T-helper 2 cell (primary cell): Measurements from ENCODE around the gene SYNGR3.
"Not testable (repeated sequence)": the region's sequence is repeated elsewhere in the genome, so short reads cannot be mapped to it uniquely, and the experiment has no call there.

ENCODE experiments used
- DNase-seq, 5 experiments: peaks; one replicate each; pipeline versions ENCODE4 v3.0.0 to v3.0.0-alpha.2; 2012 to 2022
- total RNA-seq, 2 donors: gene quantifications; one replicate each; lab custom pipeline; 2026; lab: John Stamatoyannopoulos, UW

Gene SYNGR3
- 1.2 to 2.2 reads per million in 2 donors for total RNA-seq

DNA sequence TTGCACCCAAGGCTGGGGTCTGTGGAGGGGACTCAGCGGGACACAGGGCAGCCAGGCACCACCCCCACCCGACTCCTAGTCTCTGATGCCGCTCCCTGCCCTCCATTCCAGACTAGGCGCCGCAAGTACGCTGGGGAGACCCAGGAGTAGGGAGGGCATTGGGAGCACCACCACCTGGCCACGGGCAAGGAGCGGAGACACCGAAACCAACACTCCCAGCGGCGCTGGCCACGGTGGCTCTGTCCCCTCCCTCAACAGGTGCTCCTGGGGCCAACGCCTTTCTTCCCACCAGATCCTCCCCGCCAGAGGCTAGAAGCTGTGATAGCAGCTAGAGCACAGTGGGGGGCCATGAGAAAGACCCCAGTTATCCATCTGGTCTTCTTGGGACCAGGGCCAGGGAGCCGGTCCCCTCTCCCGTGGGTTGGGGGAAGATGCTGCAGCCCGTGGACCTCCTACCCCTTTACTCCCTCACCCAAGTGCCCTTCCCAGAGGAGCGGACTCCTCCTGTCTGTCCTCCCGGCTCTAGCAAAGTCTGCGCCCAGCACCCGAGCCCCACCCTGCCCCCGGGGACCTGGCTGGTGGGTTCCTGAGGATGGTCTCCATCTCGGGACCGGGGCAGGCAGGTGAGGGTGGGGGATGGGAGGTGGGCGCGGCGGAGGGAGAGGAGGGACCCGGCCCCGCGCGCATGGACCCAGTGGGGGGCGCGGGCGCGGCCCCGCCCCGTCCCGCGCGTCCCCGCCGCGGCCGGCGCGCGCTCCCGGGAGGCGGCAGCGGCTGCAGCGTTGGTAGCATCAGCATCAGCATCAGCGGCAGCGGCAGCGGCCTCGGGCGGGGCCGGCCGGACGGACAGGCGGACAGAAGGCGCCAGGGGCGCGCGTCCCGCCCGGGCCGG lies at the start of gene SYNGR3:
Gene SYNGR3 (plus strand): TSS at position 762 of the 892 bp plus-strand sequence. CDS start 133 bp downstream, outside the sequence.
- DNase-seq: peak in 2 of 5 experiments; percentile 6 to 35

GRCh38 chr16:1940273-1941161 lies 49.3 kb upstream of the SYNGR3 start:
- no peak for DNase-seq

DNA sequence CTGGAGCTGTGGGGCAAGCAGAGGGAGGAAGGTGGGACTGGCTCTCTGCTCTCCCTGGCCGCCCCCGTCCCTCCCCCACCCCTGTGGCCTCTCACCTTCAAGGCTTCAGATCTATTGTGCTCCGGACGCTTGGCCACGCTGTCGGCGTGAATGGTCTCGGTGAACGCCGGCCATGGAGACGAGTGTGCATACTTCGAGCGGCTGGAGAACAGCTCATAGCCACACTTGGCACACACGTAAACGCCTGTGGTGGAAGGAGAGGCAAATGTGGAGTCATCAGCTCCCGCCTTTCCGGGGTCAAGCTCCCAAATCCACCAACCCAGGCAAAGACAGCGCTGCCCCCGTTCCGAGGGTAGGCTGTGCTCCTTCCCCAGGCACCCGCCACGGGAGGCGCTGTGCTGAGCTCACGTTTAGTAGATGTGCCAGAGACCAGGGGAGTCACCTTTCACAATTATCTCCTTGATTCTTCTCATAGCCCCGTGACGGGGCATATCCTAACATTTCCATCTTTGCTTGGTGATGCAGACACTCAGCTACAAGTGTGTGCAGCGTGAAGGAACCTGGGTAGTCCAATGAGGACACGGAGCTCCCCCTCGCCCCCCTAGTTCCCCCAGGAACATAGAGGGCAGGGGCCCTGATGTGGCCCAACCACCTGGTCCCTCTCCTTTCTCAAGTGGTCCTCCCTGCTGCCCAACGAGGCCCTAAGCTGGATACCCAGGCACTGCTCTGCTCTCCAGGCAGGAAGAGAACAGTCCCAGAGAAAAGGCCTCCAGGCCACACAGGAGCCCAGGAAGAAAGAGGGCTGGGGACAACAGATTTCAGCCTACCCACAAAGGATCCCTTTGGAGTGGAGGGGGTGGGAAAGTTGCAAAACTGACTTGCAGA lies 48.4 kb upstream of the SYNGR3 start:
- DNase-seq: no peak

- no peak for DNase-seq
Observed at GRCh38 chr16:1942047-1942809, 47.5 kb upstream of the SYNGR3 start.

DNA sequence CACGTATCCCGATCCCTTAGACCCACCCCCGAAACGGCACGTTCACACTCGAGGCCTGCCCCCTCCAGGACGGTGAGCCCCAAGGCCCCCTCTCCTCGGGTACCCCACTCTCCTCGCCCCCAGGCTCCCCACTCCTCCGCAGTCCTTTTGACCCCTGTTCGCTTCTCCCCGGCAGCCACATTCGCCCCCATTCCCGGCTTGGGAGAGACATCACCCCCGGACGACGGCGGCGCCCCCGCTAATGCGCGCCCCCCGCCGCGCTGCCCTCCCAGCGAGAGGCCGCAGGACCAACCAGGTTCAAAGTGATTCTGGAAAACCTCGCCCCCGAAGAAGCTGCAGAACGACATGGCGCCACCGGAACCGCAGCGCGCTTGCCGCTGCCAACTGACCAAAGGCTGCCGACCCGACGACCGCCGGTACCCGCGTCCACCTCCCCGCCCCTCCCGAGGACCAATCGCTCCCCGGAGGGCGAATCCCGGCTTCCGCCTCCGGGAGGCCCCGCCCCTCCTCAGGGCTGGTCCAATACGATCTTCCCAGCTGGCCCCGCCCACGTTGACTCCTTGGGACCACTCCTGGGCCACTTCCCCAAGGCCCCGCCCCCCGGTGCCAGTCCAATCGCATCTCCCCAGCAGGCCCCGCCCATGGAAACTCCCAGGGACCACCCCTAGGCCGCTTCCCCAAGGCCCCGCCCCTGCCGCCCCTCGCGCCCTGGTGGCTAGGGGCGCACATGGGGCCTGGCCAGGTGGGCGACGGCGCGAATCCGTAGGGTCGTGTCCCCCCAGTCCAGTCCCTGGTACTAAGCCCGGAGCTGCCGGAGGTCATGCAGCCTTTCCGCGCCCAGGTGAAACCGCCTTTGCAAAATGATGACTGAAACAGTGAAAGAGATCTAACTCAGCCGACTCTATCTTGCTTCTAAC lies 46.7 kb upstream of the SYNGR3 start, which contains the start of gene MSRB1:
Gene MSRB1 (minus strand): TSS at position 390 of the 917 bp plus-strand sequence. CDS start 43 bp downstream, at position 347.
- DNase-seq: peak; percentile 98 to 100 (median 99)

- DNase-seq: no peak
Observed at GRCh38 chr16:1944612-1945199, 45.1 kb upstream of the SYNGR3 start.

DNA sequence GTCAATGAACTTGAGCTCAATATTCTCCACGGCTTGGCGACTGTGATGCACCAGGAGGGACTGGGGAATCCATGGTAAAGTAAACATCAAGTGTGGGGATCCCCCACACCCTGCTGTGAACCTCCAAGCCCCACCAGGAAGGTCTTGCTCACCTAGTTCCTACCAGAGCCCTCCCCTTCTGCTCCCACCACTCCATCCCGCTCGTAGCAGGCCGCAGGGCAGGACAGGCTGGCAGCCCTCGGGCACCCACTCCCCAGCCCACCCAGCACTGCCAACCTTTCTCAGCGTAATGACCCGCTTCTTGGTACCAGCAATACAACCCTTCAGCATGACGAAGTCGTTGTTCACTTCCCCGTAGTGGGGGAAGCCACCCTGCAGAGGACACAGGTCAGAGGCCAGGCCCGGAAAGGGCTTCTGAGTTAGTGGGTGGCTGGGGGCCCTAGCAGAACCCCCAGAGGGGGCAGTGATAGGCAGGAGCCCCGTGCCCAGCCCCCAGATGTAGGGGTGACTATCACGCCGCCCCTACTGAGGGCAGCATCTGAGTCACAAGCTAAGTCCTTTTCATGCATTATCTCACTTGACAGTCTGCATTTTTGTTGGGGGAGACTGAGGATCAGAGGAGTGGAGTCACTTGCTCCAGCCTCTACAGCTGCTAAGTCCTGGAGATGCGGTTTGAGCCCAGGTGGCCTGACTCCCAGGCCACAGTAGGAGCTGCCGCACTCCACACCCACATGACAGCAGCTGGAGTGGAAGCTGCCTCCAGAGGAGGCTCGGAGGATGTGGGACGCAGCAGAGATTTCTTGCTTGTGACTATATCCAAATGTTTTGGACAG lies 44.0 kb upstream of the SYNGR3 start:
- DNase-seq: no peak

GRCh38 chr16:1946495-1947368 lies 43.0 kb upstream of the SYNGR3 start:
- no peak for DNase-seq

- DNase-seq: no peak
Observed at GRCh38 chr16:1947369-1947670, 42.5 kb upstream of the SYNGR3 start.

DNA sequence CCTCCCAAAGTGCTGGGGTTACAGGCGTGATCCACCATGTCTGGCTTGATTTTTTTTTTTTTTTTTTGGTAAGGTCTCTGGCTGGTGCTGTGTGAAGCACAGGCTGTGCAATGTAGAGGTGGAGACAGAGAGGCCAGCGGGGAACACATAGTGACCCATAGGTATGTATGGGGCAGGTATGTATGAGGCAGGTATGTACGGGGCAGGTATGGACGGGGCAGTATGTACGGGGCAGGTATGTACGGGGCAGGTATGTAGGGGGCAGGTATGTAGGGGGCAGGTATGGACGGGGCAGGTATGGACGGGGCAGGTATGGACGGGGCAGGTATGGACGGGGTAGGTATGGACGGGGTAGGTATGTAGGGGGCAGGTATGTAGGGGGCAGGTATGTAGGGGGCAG lies 40.3 kb upstream of the SYNGR3 start:
- no peak for DNase-seq

DNA sequence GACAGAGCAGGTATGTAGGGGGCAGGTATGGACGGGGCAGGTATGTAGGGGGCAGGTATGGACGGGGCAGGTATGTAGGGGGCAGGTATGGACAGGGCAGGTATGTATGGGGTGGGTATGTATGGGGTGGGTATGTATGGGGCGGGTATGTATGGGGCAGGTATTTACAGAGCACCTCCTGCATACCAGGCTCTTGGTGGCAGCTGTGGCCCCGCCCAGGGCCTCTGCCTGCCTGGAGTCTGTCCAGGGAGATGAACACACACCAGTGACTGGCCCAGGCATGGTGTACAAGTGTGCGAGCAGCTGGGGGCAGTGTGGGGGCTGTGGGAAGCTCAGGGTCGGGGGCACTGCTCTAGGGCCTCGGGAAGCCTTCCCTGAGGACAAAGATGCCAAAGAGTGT lies 39.7 kb upstream of the SYNGR3 start:
- no peak for DNase-seq

GRCh38 chr16:1950559-1950958 lies 39.2 kb upstream of the SYNGR3 start:
- DNase-seq: no peak

- no peak for DNase-seq
Observed at GRCh38 chr16:1953734-1954133, 36.0 kb upstream of the SYNGR3 start.

- not testable (repeated sequence) for DNase-seq
Observed at GRCh38 chr16:1957434-1958142, 32.2 kb upstream of the SYNGR3 start.

GRCh38 chr16:1958143-1958491 lies 31.7 kb upstream of the SYNGR3 start:
- not testable (repeated sequence) for DNase-seq

DNA sequence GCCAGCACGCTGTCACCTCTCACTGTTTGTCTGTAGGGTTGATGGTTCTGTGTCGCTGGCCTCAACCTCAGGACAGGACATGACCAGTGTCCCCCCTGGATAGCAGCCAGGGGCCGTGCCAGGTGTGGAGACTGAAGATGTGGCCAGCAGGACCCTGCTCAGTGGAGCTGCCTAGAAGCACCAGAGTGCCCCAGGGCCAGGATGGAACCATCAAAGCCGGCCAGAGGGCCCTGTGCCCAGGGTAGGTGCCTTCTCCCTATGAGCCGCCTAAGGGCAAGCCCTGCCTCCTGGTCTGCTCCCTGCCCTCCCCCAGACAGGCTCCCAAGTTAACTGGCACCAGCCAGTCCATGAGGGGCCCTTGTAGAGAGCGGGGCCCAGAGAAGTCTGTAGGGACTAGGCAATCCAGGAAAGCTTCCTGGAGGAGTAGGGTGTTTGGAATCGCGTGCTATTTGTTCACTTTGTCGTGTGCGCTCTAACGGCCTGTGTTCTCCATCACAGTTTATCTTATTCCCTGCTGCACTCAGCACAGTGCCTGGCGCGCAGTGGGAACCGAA lies 31.0 kb upstream of the SYNGR3 start:
- no peak for DNase-seq
